H1 (cell line): ENCODE results near the gene LCN6. TPM values are rescaled to one million over a fixed set of nuclear protein-coding genes. Genes with fewer than 3 reads are reported as not detected.
A peak's percentile ranks its signal among the peaks of the same experiment; 100 is the strongest.

ENCODE experiments used
- CTCF ChIA-PET: fragments of 300-600 bp; sonication (Branson Sonifier 250); formaldehyde crosslinking; loops from one replicate; lab custom pipeline; 2021; ENCODE audit not compliant: partially characterized antibody; lab: Charles Lee
- POLR2A ChIA-PET: fragments of 300-600 bp; sonication (Branson Sonifier 250); formaldehyde crosslinking; loops from one replicate; lab custom pipeline; 2021; ENCODE audit warnings: inconsistent platforms; ENCODE audit not compliant: partially characterized antibody; lab: Charles Lee
- DNase-seq, 2 experiments: peaks; one replicate each; pipeline versions ENCODE4 v3.0.0 to v3.0.0-alpha.2; 2010 to 2022; ENCODE audit warnings: low spot score in 2 of 2, low read depth in 1 of 2, mixed read lengths in 1 of 2
- FAIRE-seq: peaks from 2 replicates; lab custom pipeline; 2011; peaks lifted over from hg19 to GRCh38; lab: Jason Lieb, UNC
- H2AFZ ChIP-seq: 2 replicates; pipeline ENCODE4 v1.8.1; 2012; ENCODE audit warnings: low read length, inconsistent platforms
- H2AK5ac ChIP-seq: 2 replicates; pipeline ENCODE4 v1.6.1; 2013; ENCODE audit warnings: low read depth, low read length
- H2BK120ac ChIP-seq: replicated peaks from 2 replicates; pipeline ENCODE3; 2013; ENCODE audit warnings: low read depth, low read length, inconsistent platforms
- H2BK12ac ChIP-seq: 2 replicates; pipeline ENCODE4 v1.6.1; 2013; ENCODE audit warnings: low read depth, low read length
- H2BK15ac ChIP-seq: 2 replicates; pipeline ENCODE4 v1.6.1; 2013; ENCODE audit warnings: low read length
- H2BK20ac ChIP-seq: 2 replicates; pipeline ENCODE4 v1.6.1; 2013; ENCODE audit warnings: low read length
- H2BK5ac ChIP-seq: 2 replicates; pipeline ENCODE4 v1.6.1; 2013; ENCODE audit warnings: low read depth, low read length
- H3K14ac ChIP-seq: 2 replicates; pipeline ENCODE4 v1.6.1; 2013; ENCODE audit warnings: inconsistent platforms; ENCODE audit not compliant: insufficient read length
- H3K18ac ChIP-seq: 2 replicates; pipeline ENCODE4 v1.6.1; 2013; ENCODE audit warnings: low read length; ENCODE audit errors: extremely low read depth
- H3K23ac ChIP-seq: 2 replicates; pipeline ENCODE4 v1.6.1; 2013; ENCODE audit warnings: inconsistent platforms; ENCODE audit not compliant: insufficient read length
- H3K23me2 ChIP-seq: 2 replicates; pipeline ENCODE4 v1.6.1; 2013; ENCODE audit warnings: low read depth, low read length
- H3K27ac ChIP-seq: 2 replicates; pipeline ENCODE4 v1.6.1; 2011; ENCODE audit warnings: low read depth, low read length, inconsistent platforms
- H3K27me3 ChIP-seq, 4 experiments: replicated peaks in 1 of 4; 1 replicate in 1 of 4; 2 replicates in 3 of 4; pipeline versions ENCODE4 v1.6.1 to v1.8.1; 2011 to 2013; ENCODE audit warnings: low read length in 3 of 4, mild to moderate bottlenecking in 3 of 4, inconsistent platforms in 2 of 4, mixed read lengths in 2 of 4, moderate library complexity in 1 of 4; ENCODE audit not compliant: control insufficient read depth in 3 of 4, insufficient read depth in 3 of 4; ENCODE audit errors: extremely low read depth in 1 of 4
- H3K36me3 ChIP-seq, 4 experiments: 2 replicates each; pipeline versions ENCODE4 v1.6.1 to v1.8.1; 2011 to 2013; ENCODE audit warnings: mild to moderate bottlenecking in 4 of 4, low read length in 3 of 4, moderate library complexity in 2 of 4, control low read depth in 1 of 4, inconsistent platforms in 1 of 4; ENCODE audit not compliant: insufficient read depth in 4 of 4, control insufficient read depth in 2 of 4
- H3K4ac ChIP-seq: replicated peaks from 2 replicates; pipeline ENCODE3; 2013; ENCODE audit warnings: low read length, low read depth, mixed read lengths, inconsistent platforms; ENCODE audit not compliant: insufficient read length
- H3K4me1 ChIP-seq, 4 experiments: replicated peaks in 1 of 4; 1 replicate in 1 of 4; 2 replicates in 3 of 4; pipeline versions ENCODE4 v1.6.1 to v1.8.1; 2011 to 2013; ENCODE audit warnings: low read length in 3 of 4, inconsistent platforms in 2 of 4, mixed read lengths in 1 of 4; ENCODE audit not compliant: insufficient read depth in 4 of 4, control insufficient read depth in 3 of 4
- H3K4me2 ChIP-seq, 2 experiments: 2 replicates each; pipeline versions ENCODE4 v1.6.1 to v1.8.1; 2011 to 2013; ENCODE audit warnings: low read depth in 2 of 2, low read length in 2 of 2, control low read depth in 1 of 2, inconsistent platforms in 1 of 2, mild to moderate bottlenecking in 1 of 2; ENCODE audit not compliant: insufficient read depth in 1 of 2
- H3K4me3 ChIP-seq, 4 experiments: fragments of 200-600, 300-600 bp in 1 of 4; sonication (generic), shearing (Covaris generic), sonication (Bioruptor Twin) in 1 of 4; 2 replicates each; pipeline versions ENCODE4 v1.5.1 to v1.8.1; 2011 to 2016; ENCODE audit warnings: low read length in 4 of 4, low read depth in 3 of 4, control low read depth in 2 of 4, inconsistent platforms in 2 of 4, mild to moderate bottlenecking in 2 of 4, mixed read lengths in 1 of 4, moderate library complexity in 1 of 4; ENCODE audit not compliant: insufficient read depth in 2 of 4; ENCODE audit errors: extremely low read depth in 1 of 4
- H3K56ac ChIP-seq: replicated peaks from 2 replicates; pipeline ENCODE3; 2013; ENCODE audit warnings: low read depth, mild to moderate bottlenecking, mixed read lengths, low read length, inconsistent platforms; ENCODE audit not compliant: insufficient read length
- H3K79me1 ChIP-seq: 2 replicates; pipeline ENCODE4 v1.6.1; 2013; ENCODE audit warnings: low read depth, low read length, control low read depth
- H3K79me2 ChIP-seq, 2 experiments: 2 replicates each; pipeline versions ENCODE4 v1.6.1 to v1.8.1; 2012 to 2013; ENCODE audit warnings: low read length in 2 of 2, mild to moderate bottlenecking in 2 of 2, inconsistent platforms in 1 of 2; ENCODE audit not compliant: insufficient read depth in 2 of 2, control insufficient read depth in 1 of 2
- H3K9ac ChIP-seq, 4 experiments: replicated peaks in 1 of 4; 1 replicate in 1 of 4; 2 replicates in 3 of 4; pipeline versions ENCODE4 v1.6.1 to v1.8.1; 2011 to 2013; ENCODE audit warnings: low read depth in 3 of 4, low read length in 3 of 4, control low read depth in 2 of 4, mild to moderate bottlenecking in 2 of 4, moderate library complexity in 2 of 4, inconsistent platforms in 1 of 4; ENCODE audit errors: extremely low read depth in 1 of 4
- H3K9me3 ChIP-seq, 2 experiments: 2 replicates each; pipeline versions ENCODE4 v1.6.1 to v1.8.1; 2012 to 2013; ENCODE audit warnings: mild to moderate bottlenecking in 2 of 2, moderate library complexity in 2 of 2, control low read depth in 1 of 2, inconsistent platforms in 1 of 2, low read depth in 1 of 2, low read length in 1 of 2, mixed read lengths in 1 of 2; ENCODE audit not compliant: insufficient read depth in 2 of 2
- H4K20me1 ChIP-seq, 2 experiments: replicated peaks in 1 of 2; 2 replicates each; pipeline versions ENCODE3 to v1.8.1; 2011 to 2013; ENCODE audit warnings: inconsistent platforms in 2 of 2, low read length in 2 of 2, mild to moderate bottlenecking in 1 of 2; ENCODE audit not compliant: insufficient read depth in 2 of 2, control insufficient read depth in 1 of 2
- H4K5ac ChIP-seq: 2 replicates; pipeline ENCODE4 v1.6.1; 2013; ENCODE audit warnings: low read length, low read depth, mixed read lengths, inconsistent platforms; ENCODE audit not compliant: insufficient read length
- H4K8ac ChIP-seq: 2 replicates; pipeline ENCODE4 v1.8.0; 2013; ENCODE audit warnings: mild to moderate bottlenecking, moderate library complexity, low read length, inconsistent platforms; ENCODE audit not compliant: insufficient read depth; ENCODE audit errors: extremely low read depth
- H4K91ac ChIP-seq: replicated peaks from 2 replicates; pipeline ENCODE3; 2013; ENCODE audit warnings: low read length, mixed read lengths, inconsistent platforms; ENCODE audit not compliant: insufficient read length
- BACH1 ChIP-seq: IDR thresholded peaks from 2 replicates; pipeline ENCODE4 v1.6.1; 2012; ENCODE audit warnings: low read length, improper control_type of control experiment
- CREB1 ChIP-seq: IDR thresholded peaks from 2 replicates; pipeline ENCODE4 v1.6.1; 2012; ENCODE audit warnings: inconsistent platforms
- NANOG ChIP-seq: IDR thresholded peaks from 2 replicates; pipeline ENCODE4 v1.6.1; 2011; ENCODE audit warnings: low read length, low read depth, mild to moderate bottlenecking, inconsistent platforms; ENCODE audit not compliant: insufficient read depth, poor library complexity, severe bottlenecking
- POLR2AphosphoS5 ChIP-seq: IDR thresholded peaks from 2 replicates; pipeline ENCODE4 v1.6.1; 2011; ENCODE audit warnings: low read depth, low read length
- RFX5 ChIP-seq: IDR thresholded peaks from 2 replicates; pipeline ENCODE4 v1.6.1; 2011; ENCODE audit warnings: low read depth, low read length, improper control_type of control experiment, borderline replicate concordance
- SP2 ChIP-seq: IDR thresholded peaks from 2 replicates; pipeline ENCODE4 v1.6.1; 2012; ENCODE audit warnings: mild to moderate bottlenecking, low read length, inconsistent platforms
- SP4 ChIP-seq: IDR thresholded peaks from 2 replicates; pipeline ENCODE4 v1.6.1; 2012; ENCODE audit warnings: low read length, inconsistent platforms
- YY1 ChIP-seq: IDR thresholded peaks from 2 replicates; pipeline ENCODE4 v1.6.1; 2011; ENCODE audit warnings: low read depth, mild to moderate bottlenecking, low read length
- WGBS, 2 experiments: shearing (Covaris generic) in 1 of 2; methylation state at CpG; one replicate each; pipeline versions ENCODE4 v1.1.6 to v1.1.7; 2013 to 2015; ENCODE audit warnings: low lambda C conversion rate in 2 of 2, mixed read lengths in 2 of 2, inconsistent platforms in 1 of 2, low coverage in 1 of 2, missing lambda C conversion rate in 1 of 2; ENCODE audit not compliant: insufficient replicate concordance in 2 of 2, insufficient coverage in 1 of 2, insufficient read length in 1 of 2; ENCODE audit errors: extremely low coverage in 1 of 2, missing lambda C conversion rate in 1 of 2; 5-methylcytosine and 5-hydroxymethylcytosine counted together
- polyA plus RNA-seq, 7 experiments: library from polyadenylated mRNA; depleted of rRNA in 3 of 7; stranded (reverse) in 5 of 7; unstranded in 2 of 7; fragments of >200 nt in 5 of 7; fragments of 200-250 nt in 2 of 7; gene quantifications; 1 replicate in 5 of 7; 2 replicates in 1 of 7; 4 replicates in 1 of 7; pipeline versions ENCODE4 v1.2.1 to v1.2.3, GENCODE V29; 2011 to 2013; ENCODE audit warnings: missing spikeins in 2 of 7, mixed read lengths in 2 of 7
- total RNA-seq: library from RNA; stranded (reverse); fragmentation: NEBNext Ultra II Directional; extraction: Animal tissue kit (Norgen Biotek cat#: 25700); gene quantifications from 2 replicates; pipeline ENCODE4 v1.2.1, GENCODE V29; 2021
- TF ChIP-seq, protein P1 (sequence below): IDR thresholded peaks from 2 replicates; pipeline ENCODE4 v1.6.1; 2012; ENCODE audit warnings: inconsistent platforms
- TF ChIP-seq, protein P2 (sequence below): IDR thresholded peaks from 2 replicates; pipeline ENCODE4 v1.6.1; 2011; ENCODE audit warnings: low read length, improper control_type of control experiment

The LCN6 gene
- total and polyA plus RNA-seq, 2 of the 8 experiments (the other 6 are each of a cell fraction or from before 2014, with no cell fraction given): not detected

DNA sequence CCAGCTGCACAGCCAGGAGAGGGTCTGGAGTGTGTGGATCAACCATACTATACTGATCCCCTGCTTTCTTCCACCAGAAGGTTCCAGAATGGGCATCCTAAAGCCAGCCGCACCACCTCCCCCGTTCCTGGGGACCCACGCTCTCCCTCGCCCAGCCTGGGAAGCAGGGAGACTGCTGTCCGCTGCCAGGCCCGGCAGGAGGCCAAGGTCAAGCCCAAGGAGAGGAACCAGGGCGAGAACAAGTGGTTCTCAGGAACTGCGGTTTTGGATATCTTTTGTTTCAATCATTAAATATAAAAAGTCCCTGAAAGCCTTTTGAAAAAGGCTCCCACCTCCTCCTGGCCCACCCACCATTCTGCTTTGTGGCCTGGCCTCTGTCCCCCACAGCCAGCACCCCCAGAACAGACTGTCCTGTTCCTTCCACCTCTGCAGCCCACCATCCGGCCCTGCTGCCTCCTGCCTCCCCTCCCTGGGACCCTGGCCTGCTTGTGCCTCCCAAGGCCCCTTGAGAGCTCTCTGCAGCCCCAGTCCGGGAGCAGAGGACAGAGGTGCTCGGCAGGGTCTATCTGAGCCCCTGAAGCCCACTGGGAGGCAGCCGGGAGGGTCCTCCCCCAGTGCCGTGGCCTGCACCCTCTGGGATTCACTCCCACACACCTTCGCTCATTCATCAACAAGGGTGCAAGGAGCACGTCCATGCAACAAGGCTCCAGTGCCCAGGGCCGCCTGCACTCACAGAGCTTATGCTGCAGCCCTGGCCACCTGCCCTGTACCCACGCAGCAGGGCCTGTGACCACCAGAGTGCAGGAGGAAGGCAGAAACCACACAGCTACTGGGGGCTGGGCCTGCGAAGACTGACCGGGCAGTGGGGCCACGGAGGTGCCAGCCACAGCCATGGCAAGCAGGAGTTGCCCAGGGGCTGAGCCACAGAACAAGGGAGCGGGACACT lies 614 bp upstream of the LCN6 start:
- Histone ChIP-seq H3K79me2 (no peaks in the 10 kb centered on the region), H3K56ac (no peak overlapping the region), H3K9ac (no peak overlapping the region), H4K91ac (peak overlapping the region; percentile 54), H2AFZ (no peak overlapping the region), H2BK12ac (0 out of 2 replicates have a peak overlapping the region, but pooled peaks have one; percentile 17), H3K27ac (no peak overlapping the region), H2BK5ac (no peak overlapping the region), H4K5ac (no peak overlapping the region), H3K18ac (no peak overlapping the region), H3K27me3 (no peaks in the 10 kb centered on the region), H3K9me3 (peaks cover 3 to 6% of the 10 kb centered on the region in 2 experiments; a peak in 1 of 4 replicates), H3K23me2 (no peaks in the 10 kb centered on the region; the same call in 1 of the 2 replicates), H3K36me3 (no peaks in the 10 kb centered on the region), H3K4me2 (no peak overlapping the region), H3K14ac (no peak overlapping the region), H4K8ac (0 out of 2 replicates have a peak overlapping the region, but pooled peaks have one; percentile 3), H3K4me3 (no peak overlapping the region), H3K79me1 (no peaks in the 10 kb centered on the region), H2AK5ac (no peak overlapping the region), H3K4ac (no peak overlapping the region), H2BK20ac (no peak overlapping the region), H4K20me1 (no peaks in the 10 kb centered on the region), H3K4me1 (peaks cover 0 to 2% (median 0%) of the 10 kb centered on the region in 4 experiments; a peak in 1 of 7 replicates), H3K23ac (no peak overlapping the region), H2BK15ac (no peak overlapping the region; the same call in 1 of the 2 replicates), H2BK120ac (no peak overlapping the region)
- WGBS, 2 experiments: 85% methylated on average over 20 of the region's 21 CpGs; no CpG with 5 or more reads in 1 of the 2 experiments
- ChIA-PET POLR2A (interaction anchor here (11.7 kb wide), 1 partner anchor 19 kb away, joined by 137 read pairs; no protein-coding TSS in a partner anchor), CTCF (interaction anchor here (0.9 to 2.7 kb wide), 5 partner anchors 9 to 280 kb away, joined by 3 to 9 read pairs (median 5); partner anchors contain the start of gene LCN8)
- FAIRE-seq (no peak), DNase-seq (no peak)
- TF ChIP-seq, protein P1, sequence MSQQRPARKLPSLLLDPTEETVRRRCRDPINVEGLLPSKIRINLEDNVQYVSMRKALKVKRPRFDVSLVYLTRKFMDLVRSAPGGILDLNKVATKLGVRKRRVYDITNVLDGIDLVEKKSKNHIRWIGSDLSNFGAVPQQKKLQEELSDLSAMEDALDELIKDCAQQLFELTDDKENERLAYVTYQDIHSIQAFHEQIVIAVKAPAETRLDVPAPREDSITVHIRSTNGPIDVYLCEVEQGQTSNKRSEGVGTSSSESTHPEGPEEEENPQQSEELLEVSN: no peak
- TF ChIP-seq SP2: no peak
- TF ChIP-seq CREB1: no peak
- TF ChIP-seq YY1: no peak
- TF ChIP-seq, protein P2, sequence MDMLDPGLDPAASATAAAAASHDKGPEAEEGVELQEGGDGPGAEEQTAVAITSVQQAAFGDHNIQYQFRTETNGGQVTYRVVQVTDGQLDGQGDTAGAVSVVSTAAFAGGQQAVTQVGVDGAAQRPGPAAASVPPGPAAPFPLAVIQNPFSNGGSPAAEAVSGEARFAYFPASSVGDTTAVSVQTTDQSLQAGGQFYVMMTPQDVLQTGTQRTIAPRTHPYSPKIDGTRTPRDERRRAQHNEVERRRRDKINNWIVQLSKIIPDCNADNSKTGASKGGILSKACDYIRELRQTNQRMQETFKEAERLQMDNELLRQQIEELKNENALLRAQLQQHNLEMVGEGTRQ: no peak
- no peak for TF ChIP-seq RFX5
- no peak for TF ChIP-seq NANOG
- no peak for TF ChIP-seq SP4
- TF ChIP-seq POLR2AphosphoS5: no peak
- TF ChIP-seq BACH1: no peak
